ENCODE results near the gene ADAM22. TPM values are rescaled to one million over a fixed set of nuclear protein-coding genes. Genes with fewer than 3 reads are reported as not detected.

Gene ADAM22
- polyA plus RNA-seq, 3 donors, result 13.0 to 13.1 (median 13.1) TPM

Other genes with a start within 250 kb of the ADAM22 start
- gene SLC25A40, start 57.9 kb upstream of the ADAM22 start, polyA plus RNA-seq (ENCODE audit: insufficient read length in 3 of 3), result 10 to 100 TPM; 29.9 to 41.2 (median 36.6) TPM
- gene DBF4, start 57.8 kb upstream of the ADAM22 start, polyA plus RNA-seq (ENCODE audit: insufficient read length in 3 of 3), result 10 to 100 TPM; 17.3 to 21.0 (median 19.8) TPM

Measured in right renal cortex interstitium (tissue), 3 donors.